WTC11 (cell line): Measurements from ENCODE around the gene MFF. TPM values are rescaled to one million over a fixed set of nuclear protein-coding genes. Genes with fewer than 3 reads are reported as not detected.

Experiments
- ATAC-seq: fragments of 200-7000 bp; cut with Tn5 transposase; 2 replicates; pipeline ENCODE4 v1.10.0; 2021; ENCODE audit warnings: mild to moderate bottlenecking, moderate library complexity
- CTCF ChIA-PET: fragments of 300-600 bp; sonication (Branson Sonifier 250); formaldehyde crosslinking; loops from one replicate; lab custom pipeline; 2021; ENCODE audit warnings: antibody characterized with exemption; lab: Charles Lee
- POLR2A ChIA-PET: fragments of 350-600 bp; sonication (Branson Sonifier 250); formaldehyde crosslinking; loops from one replicate; lab custom pipeline; 2021; ENCODE audit warnings: antibody characterized with exemption; lab: Charles Lee
- DNase-seq: peaks from one replicate; pipeline ENCODE4 v3.0.0; 2021; ENCODE audit warnings: low spot score
- H3K27ac Mint-ChIP-seq: 2 replicates; pipeline ENCODE4 v1.8.0; 2021; ENCODE audit warnings: mixed read lengths
- H3K27me3 Mint-ChIP-seq: 2 replicates; pipeline ENCODE4 v1.8.0; 2021; ENCODE audit warnings: low read depth, mild to moderate bottlenecking, moderate library complexity, mixed read lengths
- H3K36me3 Mint-ChIP-seq: 2 replicates; pipeline ENCODE4 v1.8.0; 2021; ENCODE audit warnings: mixed read lengths
- H3K4me1 Mint-ChIP-seq: 2 replicates; pipeline ENCODE4 v1.8.0; 2022; ENCODE audit warnings: mixed read lengths
- H3K4me3 Mint-ChIP-seq: 2 replicates; pipeline ENCODE4 v1.8.0; 2021; ENCODE audit warnings: mild to moderate bottlenecking, moderate library complexity, mixed read lengths
- H3K9me3 Mint-ChIP-seq: 2 replicates; pipeline ENCODE4 v1.8.0; 2021; ENCODE audit warnings: mixed read lengths
- ATF2 ChIP-seq: sonication (generic); formaldehyde crosslinking; IDR thresholded peaks from 2 replicates; pipeline ENCODE4 v1.8.1; 2022; ENCODE audit warnings: low read depth, missing genetic modification reagents, borderline replicate concordance
- ATF6 ChIP-seq: sonication (generic); formaldehyde crosslinking; IDR thresholded peaks from 2 replicates; pipeline ENCODE4 v1.8.1; 2023; ENCODE audit warnings: mild to moderate bottlenecking, missing genetic modification reagents
- CREB1 ChIP-seq: sonication (generic); formaldehyde crosslinking; IDR thresholded peaks from 2 replicates; pipeline ENCODE4 v1.8.0; 2023; ENCODE audit warnings: mild to moderate bottlenecking, missing genetic modification reagents
- E2F5 ChIP-seq: sonication (generic); formaldehyde crosslinking; IDR thresholded peaks from 2 replicates; pipeline ENCODE4 v1.8.1; 2022; ENCODE audit warnings: mild to moderate bottlenecking, moderate library complexity, missing genetic modification reagents
- ETV6 ChIP-seq: sonication (generic); formaldehyde crosslinking; IDR thresholded peaks from 2 replicates; pipeline ENCODE4 v1.8.1; 2022; ENCODE audit warnings: mild to moderate bottlenecking, missing genetic modification reagents
- FOXK1 ChIP-seq: sonication (generic); formaldehyde crosslinking; IDR thresholded peaks from 2 replicates; pipeline ENCODE4 v1.8.0; 2022; ENCODE audit warnings: mild to moderate bottlenecking, moderate library complexity, missing genetic modification reagents
- FOXP4 ChIP-seq: sonication (generic); formaldehyde crosslinking; IDR thresholded peaks from 2 replicates; pipeline ENCODE4 v1.8.0; 2022; ENCODE audit warnings: mild to moderate bottlenecking, missing genetic modification reagents
- HMGXB4 ChIP-seq: sonication (generic); formaldehyde crosslinking; IDR thresholded peaks from 2 replicates; pipeline ENCODE4 v1.8.1; 2023; ENCODE audit warnings: mild to moderate bottlenecking, moderate library complexity, missing genetic modification reagents
- MLX ChIP-seq: sonication (generic); formaldehyde crosslinking; IDR thresholded peaks from 2 replicates; pipeline ENCODE4 v1.8.1; 2023; ENCODE audit warnings: mild to moderate bottlenecking, missing genetic modification reagents, moderate library complexity
- NFATC4 ChIP-seq: fragments of 250-450 bp; sonication (Bioruptor Pico); IDR thresholded peaks from 2 replicates; pipeline ENCODE4 v1.9.0; 2021; ENCODE audit warnings: mild to moderate bottlenecking
- NFE2L1 ChIP-seq: sonication (generic); formaldehyde crosslinking; IDR thresholded peaks from 2 replicates; pipeline ENCODE4 v1.8.1; 2023; ENCODE audit warnings: missing genetic modification reagents
- NR2C2 ChIP-seq: sonication (generic); formaldehyde crosslinking; IDR thresholded peaks from 2 replicates; pipeline ENCODE4 v1.8.0; 2022; ENCODE audit warnings: mild to moderate bottlenecking, missing genetic modification reagents
- PRRX2 ChIP-seq: fragments of 250-450 bp; sonication (Bioruptor Pico); IDR thresholded peaks from 2 replicates; pipeline ENCODE4 v1.8.0; 2021; ENCODE audit warnings: mild to moderate bottlenecking
- SMAD4 ChIP-seq: sonication (generic); formaldehyde crosslinking; IDR thresholded peaks from 2 replicates; pipeline ENCODE4 v1.8.0; 2022; ENCODE audit warnings: mild to moderate bottlenecking, missing genetic modification reagents
- SOX15 ChIP-seq: fragments of 250-450 bp; sonication (Bioruptor Pico); IDR thresholded peaks from 2 replicates; pipeline ENCODE4 v1.9.0; 2021; ENCODE audit warnings: mild to moderate bottlenecking
- SP1 ChIP-seq: sonication (generic); formaldehyde crosslinking; conservative IDR thresholded peaks from 2 replicates; pipeline ENCODE4 v1.8.1; 2022; ENCODE audit warnings: missing genetic modification reagents
- ZMAT4 ChIP-seq: fragments of 250-450 bp; sonication (Bioruptor Pico); IDR thresholded peaks from 2 replicates; pipeline ENCODE4 v1.9.0; 2021; ENCODE audit warnings: mild to moderate bottlenecking
- ZNF138 ChIP-seq: sonication (generic); formaldehyde crosslinking; conservative IDR thresholded peaks from 2 replicates; pipeline ENCODE4 v1.8.1; 2022; ENCODE audit warnings: mild to moderate bottlenecking, moderate library complexity, missing genetic modification reagents
- ZNF416 ChIP-seq: fragments of 250-450 bp; sonication (Bioruptor Pico); IDR thresholded peaks from 2 replicates; pipeline ENCODE4 v1.9.0; 2021; ENCODE audit warnings: mild to moderate bottlenecking, inconsistent platforms
- ZNF425 ChIP-seq: fragments of 250-450 bp; sonication (Bioruptor Pico); conservative IDR thresholded peaks from 2 replicates; pipeline ENCODE4 v1.9.0; 2021; ENCODE audit warnings: mild to moderate bottlenecking
- ZNF671 ChIP-seq: fragments of 250-450 bp; sonication (Bioruptor Pico); IDR thresholded peaks from 2 replicates; pipeline ENCODE4 v1.8.0; 2021; ENCODE audit warnings: mild to moderate bottlenecking
- total RNA-seq: library from RNA; stranded (reverse); gene quantifications from 3 replicates; pipeline ENCODE4 v1.2.3, GENCODE V29; 2021

The MFF gene
- total RNA-seq, 1 experiment from 2014 or later: 78.5 TPM

- TF ChIP-seq FOXP4 (no peak), SMAD4 (CRISPR knock-in tag) (no peak)
Measured at GRCh38 chr2:227308784-227309183, 16.3 kb upstream of the MFF start (continued).

- ChIA-PET POLR2A (no interaction called here), CTCF (interaction anchor here (0.9 kb wide), 1 partner anchor 72 kb away, joined by 3 read pairs; no protein-coding TSS in a partner anchor)
- H3K27ac Mint-ChIP-seq: no peak overlapping the region
Measured at GRCh38 chr2:227310756-227311110, 14.3 kb upstream of the MFF start.

GRCh38 chr2:227311861-227312506 lies 13.1 kb upstream of the MFF start:
- no peak for DNase-seq
- Mint-ChIP-seq H3K4me3 (no peak overlapping the region), H3K9me3 (peaks cover 6% of the 10 kb centered on the region), H3K4me1 (peaks cover 9% of the 10 kb centered on the region), H3K27ac (no peak overlapping the region), H3K36me3 (no peaks in the 10 kb centered on the region), H3K27me3 (no peaks in the 10 kb centered on the region)
- ChIA-PET POLR2A (no interaction called here), CTCF (no interaction called here)
- TF ChIP-seq ZNF425 (CRISPR knock-in tag) (no peak), NR2C2 (no peak), ZMAT4 (no peak), E2F5 (no peak), PRRX2 (CRISPR knock-in tag) (no peak), ATF6 (CRISPR knock-in tag) (no peak), NFATC4 (CRISPR knock-in tag) (no peak), ETV6 (CRISPR knock-in tag) (no peak), ZNF671 (CRISPR knock-in tag) (no peak), SOX15 (CRISPR knock-in tag) (no peak), NFE2L1 (CRISPR knock-in tag) (no peak), ZNF416 (CRISPR knock-in tag) (no peak)
- no peak for ATAC-seq

More at GRCh38 chr2:227310756-227311110, 14.3 kb upstream of the MFF start:
- no peak for ATAC-seq
- Mint-ChIP-seq H3K27me3 (no peaks in the 10 kb centered on the region), H3K9me3 (peaks cover 3% of the 10 kb centered on the region), H3K4me3 (no peak overlapping the region), H3K4me1 (peaks cover 9% of the 10 kb centered on the region), H3K36me3 (no peaks in the 10 kb centered on the region)
- no peak for DNase-seq
- TF ChIP-seq SP1 (CRISPR knock-in tag) (no peak), HMGXB4 (CRISPR knock-in tag) (no peak), CREB1 (CRISPR knock-in tag) (no peak), FOXK1 (CRISPR knock-in tag) (no peak), MLX (no peak), ZNF416 (CRISPR knock-in tag) (no peak), ZNF138 (CRISPR knock-in tag) (no peak), ATF2 (CRISPR knock-in tag) (no peak)
